ENCODE data around the gene SERPINA9. TPM values are rescaled to one million over a fixed set of nuclear protein-coding genes. Genes with fewer than 3 reads are reported as not detected.

The SERPINA9 gene
- polyA plus RNA-seq, 2 of the 4 experiments (the other 2 are of a cell fraction) = not detected

- Histone ChIP-seq H3K4me3 (no peak overlapping the region), H3K27ac (no peak overlapping the region), H3K4me1 (no peaks in the 10 kb centered on the region), H3K9me3 (no peaks in the 10 kb centered on the region), H3K4me2 (no peak overlapping the region)
- ChIA-PET POLR2A (no interaction called here), CTCF (interaction anchor here (1.4 to 1.8 kb wide), 2 partner anchors 15 to 38 kb away, joined by 4 to 5 read pairs; no protein-coding TSS in a partner anchor)
- no peak for ATAC-seq
- FAIRE-seq = no peak
- DNase-seq (ENCODE audit: low read depth in 1 of 2, low spot score in 1 of 2) = no peak
- 18% methylated on average over 14 of the region's 14 CpGs for WGBS (ENCODE audit: missing lambda C conversion rate)
- TF ChIP-seq BCL3 (IDR thresholded peaks at IDR 0.05) (no peak), RNF2 (IDR thresholded peaks at IDR 0.05; ENCODE audit: borderline replicate concordance, low read depth) (no peak), SREBF2 (IDR thresholded peaks at IDR 0.05) (no peak), HOXA7 (CRISPR knock-in tag; IDR thresholded peaks at IDR 0.05) (no peak), HEYL (CRISPR knock-in tag; IDR thresholded peaks at IDR 0.05) (no peak), HDAC2 (IDR thresholded peaks at IDR 0.05) (no peak), JUN (IDR thresholded peaks at IDR 0.05) (no peak), HOXB13 (CRISPR knock-in tag; IDR thresholded peaks at IDR 0.05; ENCODE audit: low read depth) (no peak), ZFP36 (IDR thresholded peaks at IDR 0.05; ENCODE audit: borderline replicate concordance, partially characterized antibody) (no peak), CBX2 (IDR thresholded peaks at IDR 0.05; ENCODE audit: borderline replicate concordance, low read depth) (no peak), CHD2 (IDR thresholded peaks at IDR 0.05; ENCODE audit: low read length, partially characterized antibody) (no peak), BHLHE40 (IDR thresholded peaks at IDR 0.05; ENCODE audit: low read depth, low read length) (no peak), RAD21 (conservative IDR thresholded peaks at IDR 0.05 in 1 of 2, IDR thresholded peaks at IDR 0.05 in 1 of 2) (no peak), TFCP2L1 (CRISPR knock-in tag; IDR thresholded peaks at IDR 0.05) (no peak), EHF (CRISPR knock-in tag; IDR thresholded peaks at IDR 0.05) (no peak), ESRRA (IDR thresholded peaks at IDR 0.05; ENCODE audit: borderline replicate concordance, low read length) (no peak), EP300 (IDR thresholded peaks at IDR 0.05) (no peak), MYC (IDR thresholded peaks at IDR 0.05; ENCODE audit: borderline replicate concordance, low read length) (no peak), PBX3 (IDR thresholded peaks at IDR 0.05) (no peak), KDM1A (IDR thresholded peaks at IDR 0.05; ENCODE audit: low read depth) (no peak)
Measured at GRCh38 chr14:94448071-94448808, 27.8 kb downstream of the SERPINA9 start.

DNA sequence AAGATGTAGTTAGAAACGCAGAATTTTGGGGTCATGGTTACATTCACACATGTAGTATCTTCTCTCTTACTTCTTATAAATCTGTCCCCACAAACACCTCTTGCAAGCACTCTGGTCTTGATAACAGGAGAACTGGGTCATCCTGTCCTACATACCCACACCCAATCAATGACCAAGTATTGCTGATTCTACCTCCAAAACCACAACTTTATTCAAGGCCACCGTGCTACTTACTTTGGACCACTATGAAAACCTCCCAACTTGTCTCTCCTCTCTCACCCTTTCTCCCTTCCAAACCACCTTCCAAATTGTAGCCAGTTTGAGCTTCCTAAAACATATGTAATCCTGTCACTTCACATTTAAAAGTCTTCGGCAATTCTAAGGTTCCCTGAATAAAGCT, 28.8 kb downstream of the SERPINA9 start:
- ATAC-seq = no peak
- no peak overlapping the region for H3K4me3 ChIP-seq
- no peak for TF ChIP-seq E2F6 (IDR thresholded peaks at IDR 0.05; ENCODE audit: borderline replicate concordance, low read depth)
- no peak for TF ChIP-seq TFCP2L1 (CRISPR knock-in tag; IDR thresholded peaks at IDR 0.05)
- no peak for TF ChIP-seq ATOH8 (CRISPR knock-in tag; IDR thresholded peaks at IDR 0.05; ENCODE audit: low read depth)
- TF ChIP-seq HOXA7 (CRISPR knock-in tag; IDR thresholded peaks at IDR 0.05) = no peak
- TF ChIP-seq MAZ (IDR thresholded peaks at IDR 0.05; ENCODE audit: borderline replicate concordance, low read depth, low read length) = no peak
- no peak for DNase-seq (ENCODE audit: low read depth in 1 of 2, low spot score in 1 of 2)
- H3K4me2 ChIP-seq = no peak overlapping the region
- POLR2A ChIA-PET = no interaction called here
- CTCF ChIA-PET = interaction anchor here (1.8 kb wide), 1 partner anchor 14 kb away, joined by 4 read pairs; no protein-coding TSS in a partner anchor
- no peak for FAIRE-seq
- whole genome bisulfite sequencing (ENCODE audit: missing lambda C conversion rate) = 3% methylated on average over 3 of the region's 3 CpGs
- no peaks in the 10 kb centered on the region for H3K9me3 ChIP-seq
- H3K4me1 ChIP-seq = no peaks in the 10 kb centered on the region
- H3K27ac ChIP-seq = no peak overlapping the region

Measured in A549 (cell line).